C1 segment of cervical spinal cord (tissue), 14 donors: Measurements from ENCODE around the gene SLC25A4.
"Not testable (repeated sequence)": the region's sequence is repeated elsewhere in the genome, so short reads cannot be mapped to it uniquely, and the experiment has no call there.

Source experiments
- DNase-seq, 14 donors: peaks; one replicate each; lab custom pipeline; 2025; lab: John Stamatoyannopoulos, UW

SLC25A4 gene

GRCh38 chr4:185142912-185143600 lies at the start of gene SLC25A4:
Gene SLC25A4, plus strand, starts transcription at chr4:185143266. Its CDS starts 107 bp downstream, at chr4:185143373.
- DNase-seq, result peak; percentile 22 to 93 (median 80)

- DNase-seq, result no peak
Observed at GRCh38 chr4:185093603-185094002, 49.5 kb upstream of the SLC25A4 start.

- DNase-seq, result peak in 1 of 14 donors; percentile 5
Observed at GRCh38 chr4:185096032-185096653, 46.9 kb upstream of the SLC25A4 start.

- DNase-seq, result no peak
Observed at GRCh38 chr4:185098474-185098873, 44.6 kb upstream of the SLC25A4 start.

GRCh38 chr4:185099024-185099682 lies 43.9 kb upstream of the SLC25A4 start:
- DNase-seq, result no peak

- DNase-seq, result no peak
Observed at GRCh38 chr4:185099940-185100339, 43.1 kb upstream of the SLC25A4 start.

GRCh38 chr4:185100423-185100822 lies 42.6 kb upstream of the SLC25A4 start:
- DNase-seq, result no peak

GRCh38 chr4:185101354-185101890 lies 41.6 kb upstream of the SLC25A4 start:
- DNase-seq, result no peak

- DNase-seq, result no peak
Observed at GRCh38 chr4:185104733-185105132, 38.3 kb upstream of the SLC25A4 start.

- DNase-seq, result no peak
Observed at GRCh38 chr4:185106353-185106752, 36.7 kb upstream of the SLC25A4 start.

GRCh38 chr4:185107574-185107973 lies 35.5 kb upstream of the SLC25A4 start:
- not testable (repeated sequence) for DNase-seq

GRCh38 chr4:185108185-185108584 lies 34.9 kb upstream of the SLC25A4 start:
- DNase-seq, result no peak

GRCh38 chr4:185108669-185109068 lies 34.4 kb upstream of the SLC25A4 start:
- no peak for DNase-seq

GRCh38 chr4:185109736-185110135 lies 33.3 kb upstream of the SLC25A4 start:
- DNase-seq, result no peak

- DNase-seq, result no peak
Observed at GRCh38 chr4:185110375-185110823, 32.7 kb upstream of the SLC25A4 start.

- DNase-seq, result no peak
Observed at GRCh38 chr4:185112104-185112503, 31.0 kb upstream of the SLC25A4 start.

GRCh38 chr4:185113340-185113739 lies 29.7 kb upstream of the SLC25A4 start:
- no peak for DNase-seq

GRCh38 chr4:185115827-185116232 lies 27.2 kb upstream of the SLC25A4 start:
- DNase-seq, result no peak

- DNase-seq, result no peak
Observed at GRCh38 chr4:185117300-185117934, 25.6 kb upstream of the SLC25A4 start.

GRCh38 chr4:185118876-185119275 lies 24.2 kb upstream of the SLC25A4 start:
- DNase-seq, result no peak

GRCh38 chr4:185119467-185119866 lies 23.6 kb upstream of the SLC25A4 start:
- not testable (repeated sequence) for DNase-seq
